Measurements from ENCODE around the gene RAB27A. TPM values are rescaled to one million over a fixed set of nuclear protein-coding genes. Genes with fewer than 3 reads are reported as not detected.

Gene RAB27A
- total and polyA plus RNA-seq, 8 donors, result 6.4 to 26.5 (median 14.8) TPM

- FAIRE-seq, result no peak
- Histone ChIP-seq H3K27ac (no peak overlapping the region), H3K4me1 (peaks cover 4 to 19% (median 10%) of the 10 kb centered on the region in 3 donors)
Observed at GRCh38 chr15:55277715-55278114, 11.9 kb downstream of the RAB27A start.

GRCh38 chr15:55277116-55277564 is 12.5 kb downstream of the RAB27A start:
- ATAC-seq (no peak), DNase-seq (no peak), FAIRE-seq (no peak)
- TF ChIP-seq CTCF (IDR thresholded peaks at IDR 0.05), result no peak
- Histone ChIP-seq H3K27ac (no peak overlapping the region), H3K9me3 (no peaks in the 10 kb centered on the region), H3K4me3 (no peak overlapping the region), H3K4me1 (peaks cover 0 to 13% (median 4%) of the 10 kb centered on the region in 3 donors), H3K36me3 (no peaks in the 10 kb centered on the region), H3K27me3 (no peaks in the 10 kb centered on the region)
- intact Hi-C loops (cut with DNase I), result no loop called here
- WGBS, 2 donors, result 76 to 84% methylated on average over 7 of the region's 7 CpGs

More at GRCh38 chr15:55277715-55278114, 11.9 kb downstream of the RAB27A start:
- ATAC-seq, result no peak
- intact Hi-C loops (cut with DNase I), result no loop called here
- WGBS, 2 donors, result 82 to 83% methylated on average over 2 of the region's 2 CpGs
- Histone ChIP-seq H3K36me3 (no peaks in the 10 kb centered on the region), H3K9me3 (no peaks in the 10 kb centered on the region), H3K4me3 (no peak overlapping the region), H3K27me3 (no peaks in the 10 kb centered on the region)
- no peak for DNase-seq
- TF ChIP-seq CTCF (IDR thresholded peaks at IDR 0.05), result no peak

GRCh38 chr15:55276324-55276723 is 13.3 kb downstream of the RAB27A start:
- TF ChIP-seq CTCF (IDR thresholded peaks at IDR 0.05), result no peak
- no peaks in the 10 kb centered on the region for H3K27me3 ChIP-seq
- H3K36me3 ChIP-seq, result no peaks in the 10 kb centered on the region
- DNase-seq, result no peak
- FAIRE-seq, result no peak
- peaks cover 0 to 5% (median 0%) of the 10 kb centered on the region in 3 donors for H3K4me1 ChIP-seq
- no peak for ATAC-seq
- H3K27ac ChIP-seq, result no peak overlapping the region
- no peaks in the 10 kb centered on the region for H3K9me3 ChIP-seq
- WGBS, 2 donors, result 95 to 97% methylated on average over 5 of the region's 5 CpGs
- intact Hi-C loops (cut with DNase I), result no loop called here
- H3K4me3 ChIP-seq, result no peak overlapping the region

- H3K4me3 ChIP-seq, result no peak overlapping the region
- no peak overlapping the region for H3K27ac ChIP-seq
- FAIRE-seq (no peak), ATAC-seq (no peak), DNase-seq (no peak)
- H3K27me3 ChIP-seq, result no peaks in the 10 kb centered on the region
- intact Hi-C loops (cut with DNase I), result no loop called here
- TF ChIP-seq CTCF (IDR thresholded peaks at IDR 0.05), result no peak
- H3K36me3 ChIP-seq, result no peaks in the 10 kb centered on the region
- no peaks in the 10 kb centered on the region for H3K9me3 ChIP-seq
- H3K4me1 ChIP-seq, result peaks cover 0 to 9% (median 4%) of the 10 kb centered on the region in 3 donors
- WGBS, 2 donors, result 86 to 90% methylated on average over 6 of the region's 6 CpGs
Observed at GRCh38 chr15:55270291-55270690, 19.3 kb downstream of the RAB27A start.

- intact Hi-C loops (cut with DNase I), result no loop called here
- Histone ChIP-seq H3K4me1 (peaks cover 0 to 9% (median 4%) of the 10 kb centered on the region in 3 donors), H3K27me3 (no peaks in the 10 kb centered on the region), H3K27ac (peak overlapping the region in 1 of 4 donors; percentile 17), H3K4me3 (no peak overlapping the region), H3K9me3 (no peaks in the 10 kb centered on the region), H3K36me3 (no peaks in the 10 kb centered on the region)
- FAIRE-seq, result no peak
- no peak for DNase-seq
- no peak for TF ChIP-seq CTCF (IDR thresholded peaks at IDR 0.05)
- 52 to 63% methylated on average over 2 of the region's 2 CpGs for WGBS, 2 donors
- ATAC-seq, result peak in 2 of 4 donors; percentile 22 to 54
Observed at GRCh38 chr15:55268176-55268695, 21.4 kb downstream of the RAB27A start.
